Gastrocnemius medialis (tissue), 4 donors: ENCODE data around the gene MAML2.

Experiments
- CTCF ChIP-seq, 5 experiments: fragments of 450-650 bp in 3 of 5; fragments of 200-600 bp in 2 of 5; sonication (generic) in 2 of 5; IDR thresholded peaks in 4 of 5; conservative IDR thresholded peaks in 1 of 5; 1 replicate in 4 of 5; 2 replicates in 1 of 5; pipeline ENCODE4 v1.5.1; 2016 to 2019; ENCODE audit warnings: antibody characterized with exemption in 5 of 5, mild to moderate bottlenecking in 3 of 5, moderate library complexity in 3 of 5
- POLR2A ChIP-seq, 2 donors: fragments of 450-650 bp; IDR thresholded peaks; one replicate each; pipeline ENCODE4 v1.6.1; 2017; ENCODE audit warnings: antibody characterized with exemption in 2 of 2, mild to moderate bottlenecking in 2 of 2, moderate library complexity in 2 of 2

GRCh38 chr11:96257036-96257435 lies 86.0 kb downstream of the MAML2 start:
- TF ChIP-seq CTCF (IDR thresholded peaks at IDR 0.05 in 4 of 5, conservative IDR thresholded peaks at IDR 0.05 in 1 of 5) (no peak), POLR2A (IDR thresholded peaks at IDR 0.05) (no peak)
